Measurements from ENCODE around the gene POU2F1.

DNA sequence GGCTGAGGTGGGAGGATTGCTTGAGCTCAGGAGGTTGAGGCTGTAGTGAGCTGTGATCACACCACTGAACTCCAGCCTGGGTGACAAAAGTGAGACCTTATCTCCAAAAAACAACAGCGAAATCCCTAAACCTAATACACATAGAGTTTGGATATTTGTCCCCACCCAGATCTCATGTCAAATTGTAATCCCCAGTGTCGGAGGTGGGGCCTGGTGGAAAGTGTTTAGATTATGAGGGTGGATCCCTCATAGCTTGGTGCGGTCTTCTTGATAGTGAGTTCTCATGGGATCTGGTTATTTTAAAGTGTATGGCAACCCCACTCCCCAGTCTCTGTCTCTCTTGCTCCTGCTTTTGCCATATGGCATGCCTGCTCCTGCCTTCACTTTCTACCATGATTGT is 94.0 kb downstream of the POU2F1 start:
- no peak for TF ChIP-seq POLR2A (IDR thresholded peaks at IDR 0.05)
- TF ChIP-seq, protein P1, sequence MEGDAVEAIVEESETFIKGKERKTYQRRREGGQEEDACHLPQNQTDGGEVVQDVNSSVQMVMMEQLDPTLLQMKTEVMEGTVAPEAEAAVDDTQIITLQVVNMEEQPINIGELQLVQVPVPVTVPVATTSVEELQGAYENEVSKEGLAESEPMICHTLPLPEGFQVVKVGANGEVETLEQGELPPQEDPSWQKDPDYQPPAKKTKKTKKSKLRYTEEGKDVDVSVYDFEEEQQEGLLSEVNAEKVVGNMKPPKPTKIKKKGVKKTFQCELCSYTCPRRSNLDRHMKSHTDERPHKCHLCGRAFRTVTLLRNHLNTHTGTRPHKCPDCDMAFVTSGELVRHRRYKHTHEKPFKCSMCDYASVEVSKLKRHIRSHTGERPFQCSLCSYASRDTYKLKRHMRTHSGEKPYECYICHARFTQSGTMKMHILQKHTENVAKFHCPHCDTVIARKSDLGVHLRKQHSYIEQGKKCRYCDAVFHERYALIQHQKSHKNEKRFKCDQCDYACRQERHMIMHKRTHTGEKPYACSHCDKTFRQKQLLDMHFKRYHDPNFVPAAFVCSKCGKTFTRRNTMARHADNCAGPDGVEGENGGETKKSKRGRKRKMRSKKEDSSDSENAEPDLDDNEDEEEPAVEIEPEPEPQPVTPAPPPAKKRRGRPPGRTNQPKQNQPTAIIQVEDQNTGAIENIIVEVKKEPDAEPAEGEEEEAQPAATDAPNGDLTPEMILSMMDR (IDR thresholded peaks at IDR 0.05), result no peak
